Gastroesophageal sphincter (tissue), 3 donors: ENCODE measurements around the gene ZDHHC20.

Source experiments
- POLR2A ChIP-seq, 2 donors: fragments of 450-650 bp; IDR thresholded peaks; one replicate each; pipeline ENCODE4 v1.6.1; 2017; ENCODE audit warnings: antibody characterized with exemption in 2 of 2, mild to moderate bottlenecking in 2 of 2, moderate library complexity in 1 of 2
- TF ChIP-seq, protein P1 (sequence below), 4 experiments: fragments of 200-600 bp in 2 of 4; fragments of 450-650 bp in 2 of 4; sonication (generic) in 1 of 4; IDR thresholded peaks; one replicate each; pipeline ENCODE4 v1.5.1; 2017 to 2019; ENCODE audit warnings: antibody characterized with exemption in 4 of 4, mild to moderate bottlenecking in 2 of 4, moderate library complexity in 2 of 4

- TF ChIP-seq, protein P1, sequence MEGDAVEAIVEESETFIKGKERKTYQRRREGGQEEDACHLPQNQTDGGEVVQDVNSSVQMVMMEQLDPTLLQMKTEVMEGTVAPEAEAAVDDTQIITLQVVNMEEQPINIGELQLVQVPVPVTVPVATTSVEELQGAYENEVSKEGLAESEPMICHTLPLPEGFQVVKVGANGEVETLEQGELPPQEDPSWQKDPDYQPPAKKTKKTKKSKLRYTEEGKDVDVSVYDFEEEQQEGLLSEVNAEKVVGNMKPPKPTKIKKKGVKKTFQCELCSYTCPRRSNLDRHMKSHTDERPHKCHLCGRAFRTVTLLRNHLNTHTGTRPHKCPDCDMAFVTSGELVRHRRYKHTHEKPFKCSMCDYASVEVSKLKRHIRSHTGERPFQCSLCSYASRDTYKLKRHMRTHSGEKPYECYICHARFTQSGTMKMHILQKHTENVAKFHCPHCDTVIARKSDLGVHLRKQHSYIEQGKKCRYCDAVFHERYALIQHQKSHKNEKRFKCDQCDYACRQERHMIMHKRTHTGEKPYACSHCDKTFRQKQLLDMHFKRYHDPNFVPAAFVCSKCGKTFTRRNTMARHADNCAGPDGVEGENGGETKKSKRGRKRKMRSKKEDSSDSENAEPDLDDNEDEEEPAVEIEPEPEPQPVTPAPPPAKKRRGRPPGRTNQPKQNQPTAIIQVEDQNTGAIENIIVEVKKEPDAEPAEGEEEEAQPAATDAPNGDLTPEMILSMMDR (IDR thresholded peaks at IDR 0.05): no peak
- TF ChIP-seq POLR2A (IDR thresholded peaks at IDR 0.05): no peak
Measured at GRCh38 chr13:21385710-21386109, 73.4 kb downstream of the ZDHHC20 start.
